Smooth muscle cell (in vitro differentiated cells): ENCODE data around the gene RALBP1. TPM values are rescaled to one million over a fixed set of nuclear protein-coding genes. Genes with fewer than 3 reads are reported as not detected.

Experiments used
- DNase-seq: peaks from one replicate; lab custom pipeline; 2025; ENCODE audit not compliant: unreplicated experiment; lab: John Stamatoyannopoulos, UW
- H2AFZ ChIP-seq: fragments of 200-600 bp; sonication (generic); 2 replicates; pipeline ENCODE4 v1.6.0; 2016; ENCODE audit warnings: antibody characterized with exemption, low read depth, mild to moderate bottlenecking
- H3F3A ChIP-seq: fragments of 200-600 bp; sonication (generic); 2 replicates; pipeline ENCODE4 v1.6.0; 2017; ENCODE audit warnings: antibody characterized with exemption, low read depth
- H3K27ac ChIP-seq: fragments of 200-600 bp; sonication (generic); 2 replicates; pipeline ENCODE4 v1.5.1; 2016; ENCODE audit warnings: low read depth, mild to moderate bottlenecking
- H3K27me3 ChIP-seq: fragments of 200-600 bp; sonication (generic); 2 replicates; pipeline ENCODE4 v1.6.1; 2016; ENCODE audit warnings: low read depth, mild to moderate bottlenecking
- H3K36me3 ChIP-seq: fragments of 200-600 bp; sonication (generic); 2 replicates; pipeline ENCODE4 v1.5.1; 2016; ENCODE audit warnings: low read depth
- H3K4me1 ChIP-seq: fragments of 200-600 bp; sonication (generic); 2 replicates; pipeline ENCODE4 v1.5.1; 2016; ENCODE audit warnings: low read depth
- H3K4me2 ChIP-seq: fragments of 200-600 bp; sonication (generic); 2 replicates; pipeline ENCODE4 v1.6.0; 2016; ENCODE audit warnings: mild to moderate bottlenecking
- H3K4me3 ChIP-seq: fragments of 200-600 bp; sonication (generic); 2 replicates; pipeline ENCODE4 v1.5.1; 2016; ENCODE audit warnings: mild to moderate bottlenecking
- H3K79me2 ChIP-seq: fragments of 200-600 bp; sonication (generic); 2 replicates; pipeline ENCODE4 v1.6.0; 2016; ENCODE audit warnings: low read depth, mild to moderate bottlenecking
- H3K9ac ChIP-seq: fragments of 200-600 bp; sonication (generic); 2 replicates; pipeline ENCODE4 v1.6.0; 2016; ENCODE audit warnings: low read depth
- H3K9me3 ChIP-seq: fragments of 200-600 bp; sonication (generic); replicated peaks from 2 replicates; pipeline ENCODE4 v1.5.1; 2016; ENCODE audit warnings: low read depth
- H4K20me1 ChIP-seq: fragments of 200-600 bp; sonication (generic); 2 replicates; pipeline ENCODE4 v1.6.0; 2016; ENCODE audit warnings: low read depth
- CTCF ChIP-seq: fragments of 200-600 bp; sonication (generic); IDR thresholded peaks from 2 replicates; pipeline ENCODE4 v1.5.1; 2017; ENCODE audit warnings: borderline replicate concordance, mild to moderate bottlenecking, antibody characterized with exemption; ENCODE audit not compliant: insufficient read depth, poor library complexity, severe bottlenecking
- WGBS: methylation state at CpG from one replicate; pipeline ENCODE4 v1.1.7; 2016; ENCODE audit warnings: low lambda C conversion rate; 5-methylcytosine and 5-hydroxymethylcytosine counted together
- polyA plus RNA-seq: library from polyadenylated mRNA; unstranded; fragments of >200 nt; fragmentation: Nextera tagmentation; extraction: Ambion mirVana; gene quantifications from 2 replicates; pipeline ENCODE4 v1.2.1, GENCODE V29; 2016
- total RNA-seq: library from RNA; depleted of rRNA; stranded (reverse); fragments of >200 nt; gene quantifications from 2 replicates; pipeline ENCODE4 v1.2.3, GENCODE V29; 2014

Gene RALBP1
- total and polyA plus RNA-seq, 2 experiments from 2014 or later, result 33.3 to 33.6 TPM

GRCh38 chr18:9563331-9563730 is 88.0 kb downstream of the RALBP1 start:
- no peaks in the 10 kb centered on the region for H3K9me3 ChIP-seq
- no peaks in the 10 kb centered on the region for H3F3A ChIP-seq
- TF ChIP-seq CTCF, result no peak
- H3K9ac ChIP-seq, result no peak overlapping the region
- H2AFZ ChIP-seq, result no peak overlapping the region
- H4K20me1 ChIP-seq, result no peaks in the 10 kb centered on the region
- H3K36me3 ChIP-seq, result peaks cover 18% of the 10 kb centered on the region
- 98% methylated on average over 4 of the region's 4 CpGs for WGBS
- H3K27me3 ChIP-seq, result no peaks in the 10 kb centered on the region
- H3K4me1 ChIP-seq, result no peaks in the 10 kb centered on the region
- H3K4me2 ChIP-seq, result no peak overlapping the region
- DNase-seq, result no peak
- no peak overlapping the region for H3K4me3 ChIP-seq
- no peak overlapping the region for H3K27ac ChIP-seq
- peaks cover 12% of the 10 kb centered on the region for H3K79me2 ChIP-seq

DNA sequence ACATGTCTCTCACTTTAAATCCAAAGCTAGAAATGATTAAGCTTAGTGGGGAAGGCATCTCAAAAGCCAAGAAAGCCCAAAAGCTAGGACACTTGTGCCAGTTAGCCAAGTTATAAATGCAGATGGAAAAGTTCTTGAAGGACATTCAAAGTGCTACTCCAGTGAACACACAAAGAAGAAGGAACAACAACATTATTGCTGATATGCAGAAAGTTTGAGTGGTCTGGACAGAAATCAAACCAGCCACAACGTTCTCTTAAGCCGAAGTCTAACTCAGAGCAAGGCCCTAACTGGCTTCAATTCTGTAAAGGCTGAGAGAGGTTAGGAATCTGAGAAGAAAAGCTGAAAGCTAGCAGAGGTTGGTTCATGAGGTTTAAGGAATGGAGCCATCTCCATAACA is 90.1 kb downstream of the RALBP1 start:
- Histone ChIP-seq H3K27ac (no peak overlapping the region), H4K20me1 (no peaks in the 10 kb centered on the region), H3K4me1 (no peaks in the 10 kb centered on the region), H3K36me3 (peaks cover 23% of the 10 kb centered on the region), H3K9me3 (no peaks in the 10 kb centered on the region), H3K27me3 (no peaks in the 10 kb centered on the region), H3K4me2 (no peak overlapping the region), H2AFZ (no peak overlapping the region), H3K4me3 (no peak overlapping the region), H3K79me2 (peaks cover 18% of the 10 kb centered on the region), H3F3A (no peaks in the 10 kb centered on the region), H3K9ac (no peak overlapping the region)
- no peak for DNase-seq
- 92% methylated on average over 2 of the region's 2 CpGs for WGBS
- no peak for TF ChIP-seq CTCF

DNA sequence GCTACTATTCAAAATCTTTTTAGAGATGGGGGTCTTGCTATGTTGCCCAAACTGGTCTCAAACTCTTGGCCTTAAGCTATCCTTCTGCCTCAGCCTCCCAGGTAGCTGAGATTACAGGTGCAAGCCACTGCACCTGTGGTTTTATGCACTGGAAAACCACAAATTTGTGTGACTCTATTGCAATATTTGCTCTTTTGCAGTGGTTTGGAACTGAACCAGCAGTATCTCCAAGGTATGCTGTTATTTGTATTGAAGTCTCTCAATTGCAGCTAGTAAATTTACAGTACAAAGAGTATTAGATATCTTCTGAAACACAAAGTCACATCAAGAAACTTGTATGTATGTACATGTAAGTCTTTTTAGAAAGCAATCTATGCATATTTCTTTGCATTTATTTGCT is 92.9 kb downstream of the RALBP1 start:
- no peaks in the 10 kb centered on the region for H3K4me1 ChIP-seq
- no peak for TF ChIP-seq CTCF
- peaks cover 18% of the 10 kb centered on the region for H3K79me2 ChIP-seq
- H3K27ac ChIP-seq, result no peak overlapping the region
- H4K20me1 ChIP-seq, result no peaks in the 10 kb centered on the region
- H3F3A ChIP-seq, result no peaks in the 10 kb centered on the region
- no peak overlapping the region for H3K9ac ChIP-seq
- H3K9me3 ChIP-seq, result no peaks in the 10 kb centered on the region
- H2AFZ ChIP-seq, result no peak overlapping the region
- H3K36me3 ChIP-seq, result peaks cover 13% of the 10 kb centered on the region
- no peaks in the 10 kb centered on the region for H3K27me3 ChIP-seq
- H3K4me2 ChIP-seq, result no peak overlapping the region
- H3K4me3 ChIP-seq, result no peak overlapping the region
- no peak for DNase-seq

GRCh38 chr18:9569178-9569577 is 93.9 kb downstream of the RALBP1 start:
- H4K20me1 ChIP-seq, result peaks cover 2% of the 10 kb centered on the region
- H3K79me2 ChIP-seq, result peaks cover 20% of the 10 kb centered on the region
- no peak for TF ChIP-seq CTCF
- H3K4me3 ChIP-seq, result no peak overlapping the region
- no peak overlapping the region for H3K9ac ChIP-seq
- no peak overlapping the region for H3K4me2 ChIP-seq
- DNase-seq, result no peak
- peaks cover 11% of the 10 kb centered on the region for H3K36me3 ChIP-seq
- no peaks in the 10 kb centered on the region for H3K4me1 ChIP-seq
- no peak overlapping the region for H2AFZ ChIP-seq
- H3K9me3 ChIP-seq, result no peaks in the 10 kb centered on the region
- WGBS, result 89% methylated on average over 8 of the region's 8 CpGs
- H3K27me3 ChIP-seq, result no peaks in the 10 kb centered on the region
- H3F3A ChIP-seq, result no peaks in the 10 kb centered on the region
- no peak overlapping the region for H3K27ac ChIP-seq
